HepG2 (cell line): ENCODE measurements around the gene MEIS1. TPM values are rescaled to one million over a fixed set of nuclear protein-coding genes. Genes with fewer than 3 reads are reported as not detected.

Source experiments
- ATAC-seq: fragments of 200-7000 bp; cut with Tn5 transposase; 3 replicates; pipeline ENCODE4 v1.9.1; 2020; ENCODE audit warnings: mild to moderate bottlenecking, moderate library complexity
- BruUV-seq: library from RNA; stranded (reverse); fragments of 400-500 nt; replicated peaks from 2 replicates; lab custom pipeline; 2021; lab: Mats Ljungman, UMichigan
- CTCF ChIA-PET: fragments of 300-600 bp; formaldehyde crosslinking; extraction: SDS; loops from one replicate; lab custom pipeline; 2021; ENCODE audit warnings: low total read pairs, inconsistent platforms, low intra/inter-chr PET ratio; lab: Yijun Ruan, JAX
- POLR2A ChIA-PET: fragments of 350-600 bp; sonication (Branson Sonifier 250); formaldehyde crosslinking; loops from one replicate; lab custom pipeline; 2020; ENCODE audit warnings: antibody characterized with exemption, inconsistent platforms; lab: Yijun Ruan, JAX
- DNase-seq: peaks from one replicate; pipeline ENCODE4 v3.0.0-alpha.2; 2015; ENCODE audit warnings: low spot score
- FAIRE-seq: peaks from 3 replicates; lab custom pipeline; 2011; peaks lifted over from hg19 to GRCh38; lab: Jason Lieb, UNC
- H2AFZ ChIP-seq: one replicate; pipeline ENCODE4 v1.6.1; 2011; ENCODE audit warnings: low read length, inconsistent platforms
- H3K27ac ChIP-seq: fragments of 300-600 bp; 3 replicates; pipeline ENCODE4 v1.8.0; 2011; ENCODE audit warnings: mixed run types, mild to moderate bottlenecking, mixed read lengths, low read length, inconsistent platforms; ENCODE audit not compliant: insufficient read depth; ENCODE audit errors: extremely low read length
- H3K27me3 ChIP-seq, 2 experiments: fragments of 200-600 bp in 1 of 2; 2 replicates in 1 of 2; 3 replicates in 1 of 2; pipeline versions ENCODE4 v1.6.0 to v1.8.0; 2011; ENCODE audit warnings: low read length in 2 of 2, mild to moderate bottlenecking in 2 of 2, moderate library complexity in 2 of 2, inconsistent platforms in 1 of 2; ENCODE audit not compliant: insufficient read depth in 2 of 2, control insufficient read depth in 1 of 2
- H3K36me3 ChIP-seq, 2 experiments: fragments of 200-600 bp in 1 of 2; replicated peaks in 1 of 2; 2 replicates in 1 of 2; 3 replicates in 1 of 2; pipeline versions ENCODE4 v1.5.1 to v1.8.0; 2011; ENCODE audit warnings: low read length in 2 of 2, inconsistent platforms in 1 of 2; ENCODE audit not compliant: insufficient read depth in 2 of 2, control insufficient read depth in 1 of 2
- H3K4me1 ChIP-seq: 2 replicates; pipeline ENCODE4 v1.5.1; 2012; ENCODE audit warnings: low read length, inconsistent platforms; ENCODE audit not compliant: insufficient read depth
- H3K4me2 ChIP-seq: 2 replicates; pipeline ENCODE4 v1.6.0; 2011; ENCODE audit warnings: low read depth, low read length, inconsistent platforms
- H3K4me3 ChIP-seq, 3 experiments: fragments of 200-600 bp in 1 of 3; sonication (generic), shearing (Covaris generic) in 1 of 3; replicated peaks in 1 of 3; 2 replicates each; pipeline ENCODE4 v1.5.1; 2011 to 2016; ENCODE audit warnings: low read length in 3 of 3, inconsistent platforms in 2 of 3, low read depth in 2 of 3, mild to moderate bottlenecking in 2 of 3, control low read depth in 1 of 3, mixed read lengths in 1 of 3; ENCODE audit not compliant: insufficient read depth in 1 of 3
- H3K79me2 ChIP-seq: one replicate; pipeline ENCODE4 v1.6.1; 2011; ENCODE audit warnings: low read length, inconsistent platforms; ENCODE audit not compliant: insufficient read depth
- H3K9ac ChIP-seq: 2 replicates; pipeline ENCODE4 v1.6.0; 2011; ENCODE audit warnings: mild to moderate bottlenecking, low read depth, low read length, inconsistent platforms; ENCODE audit not compliant: insufficient read depth
- H3K9me3 ChIP-seq: 2 replicates; pipeline ENCODE4 v1.5.1; 2012; ENCODE audit warnings: mild to moderate bottlenecking, low read length
- H4K20me1 ChIP-seq: 2 replicates; pipeline ENCODE4 v1.6.0; 2011; ENCODE audit warnings: inconsistent platforms, mild to moderate bottlenecking, low read length, moderate library complexity; ENCODE audit not compliant: insufficient read depth
- CREB1 ChIP-seq, 2 experiments: fragments of 450-650 bp in 1 of 2; IDR thresholded peaks; 2 replicates each; pipeline ENCODE4 v1.6.1; 2016 to 2017; ENCODE audit warnings: control low read depth in 1 of 2, mild to moderate bottlenecking in 1 of 2, missing compliant biosample characterization in 1 of 2, missing genetic modification characterization in 1 of 2
- FOSL1 ChIP-seq: sonication (generic); formaldehyde crosslinking; IDR thresholded peaks from 2 replicates; pipeline ENCODE4 v1.9.0; 2021; ENCODE audit warnings: missing genetic modification reagents, borderline replicate concordance
- PAX8 ChIP-seq: sonication (generic); formaldehyde crosslinking; IDR thresholded peaks from 2 replicates; pipeline ENCODE4 v1.8.0; 2022; ENCODE audit warnings: mild to moderate bottlenecking, missing genetic modification reagents, borderline replicate concordance
- RARG ChIP-seq: sonication (generic); formaldehyde crosslinking; IDR thresholded peaks from 2 replicates; pipeline ENCODE4 v1.4.0; 2020; ENCODE audit warnings: low read depth, mild to moderate bottlenecking, missing genetic modification reagents
- TERF1 ChIP-seq: sonication (generic); formaldehyde crosslinking; IDR thresholded peaks from 2 replicates; pipeline ENCODE4 v1.8.0; 2022; ENCODE audit warnings: mild to moderate bottlenecking, missing genetic modification reagents, moderate library complexity
- TFDP2 ChIP-seq: sonication (generic); formaldehyde crosslinking; IDR thresholded peaks from 2 replicates; pipeline ENCODE4 v1.4.0; 2020; ENCODE audit warnings: missing genetic modification reagents
- TOPORS ChIP-seq: sonication (generic); formaldehyde crosslinking; IDR thresholded peaks from 2 replicates; pipeline ENCODE4 v1.8.0; 2023; ENCODE audit warnings: mild to moderate bottlenecking, missing genetic modification reagents
- ZBED4 ChIP-seq: sonication (generic); formaldehyde crosslinking; IDR thresholded peaks from 2 replicates; pipeline ENCODE4 v1.4.0; 2020; ENCODE audit warnings: missing genetic modification reagents, borderline replicate concordance
- ZNF205 ChIP-seq: IDR thresholded peaks from 2 replicates; pipeline ENCODE4 v1.6.1; 2018; ENCODE audit warnings: missing biosample characterization, missing genetic modification reagents
- ZNF263 ChIP-seq: sonication (generic); formaldehyde crosslinking; IDR thresholded peaks from 2 replicates; pipeline ENCODE4 v1.4.0; 2020; ENCODE audit warnings: missing genetic modification reagents
- ZNF737 ChIP-seq: sonication (generic); formaldehyde crosslinking; IDR thresholded peaks from 2 replicates; pipeline ENCODE4 v1.5.0; 2020; ENCODE audit warnings: missing genetic modification reagents, mild to moderate bottlenecking, borderline replicate concordance
- WGBS: methylation state at CpG from one replicate; pipeline ENCODE4 v1.1.6; 2017; ENCODE audit warnings: low lambda C conversion rate; 5-methylcytosine and 5-hydroxymethylcytosine counted together
- in situ Hi-C: cut with HindIII; loops from 2 replicates; pipeline ENCODE4 v1.10.0; 2017; ENCODE audit warnings: low pct_unique_long_range_greater_than_20kb; ENCODE audit not compliant: extremely low pct_ligation_motif_present
- intact Hi-C: fragments of 100-400 bp; cut with micrococcal nuclease; formaldehyde crosslinking; loops from one replicate; pipeline ENCODE4 v1.10.0; 2022; ENCODE audit not compliant: unreplicated experiment
- polyA plus RNA-seq, 8 experiments: library from polyadenylated mRNA; depleted of rRNA in 3 of 8; stranded (reverse) in 7 of 8; unstranded in 1 of 8; fragments of >200 nt; fragmentation: Illumina TruSeq in 4 of 8; extraction: Trizol in 4 of 8; gene quantifications; 2 replicates each; pipeline versions ENCODE4 v1.2.1 to v1.2.3, GENCODE V29; 2011 to 2016; ENCODE audit warnings: low read depth in 4 of 8, missing spikeins in 1 of 8, mixed read lengths in 1 of 8; ENCODE audit not compliant: insufficient read depth in 1 of 8
- total RNA-seq, 5 experiments: library from RNA; depleted of rRNA; stranded (reverse); fragments of >200 nt; fragmentation: Illumina TruSeq; extraction: Trizol; gene quantifications; 2 replicates each; pipeline ENCODE4 v1.2.3, GENCODE V29; 2016; ENCODE audit warnings: low read depth in 1 of 5

MEIS1 gene
- total and polyA plus RNA-seq, 2 of the 13 experiments (the other 11 are each of a cell fraction or from before 2014, with no cell fraction given) = 3.8 to 6.0 TPM

GRCh38 chr2:66515743-66516142 lies 80.8 kb downstream of the MEIS1 start:
- FAIRE-seq (no peak), ATAC-seq (no peak), DNase-seq (no peak)
- in situ Hi-C loops (no loop called here), intact Hi-C loops (no loop called here)
- BruUV-seq = no TSS peak
- ChIA-PET CTCF (no interaction called here), POLR2A (no interaction called here)
- Histone ChIP-seq H3K4me1 (no peaks in the 10 kb centered on the region), H3K9ac (no peak overlapping the region), H3K9me3 (no peaks in the 10 kb centered on the region), H3K36me3 (no peaks in the 10 kb centered on the region), H3K79me2 (no peaks in the 10 kb centered on the region), H3K4me3 (no peak overlapping the region), H2AFZ (no peak overlapping the region), H3K27ac (no peak overlapping the region), H3K27me3 (no peaks in the 10 kb centered on the region), H4K20me1 (no peaks in the 10 kb centered on the region), H3K4me2 (no peak overlapping the region)
- 56% methylated on average over 2 of the region's 2 CpGs for WGBS
- TF ChIP-seq TFDP2 (no peak), CREB1 (IDR thresholded peaks at IDR 0.05) (peak; percentile 45; the same call in 1 of the 2 replicates), CREB1 (CRISPR knock-in tag; IDR thresholded peaks at IDR 0.05) (no peak)

- CTCF ChIA-PET = no interaction called here
- H3K4me2 ChIP-seq = no peak overlapping the region
- no peaks in the 10 kb centered on the region for H3K4me1 ChIP-seq
- no peak overlapping the region for H3K4me3 ChIP-seq
- FAIRE-seq (no peak), ATAC-seq (no peak), DNase-seq (no peak)
- in situ Hi-C loops (no loop called here), intact Hi-C loops (no loop called here)
- no peak for TF ChIP-seq PAX8 (CRISPR knock-in tag)
- no peak for TF ChIP-seq TOPORS (CRISPR knock-in tag)
- TF ChIP-seq ZNF737 (CRISPR knock-in tag) = no peak
- no peak for TF ChIP-seq RARG (CRISPR knock-in tag)
- no peak for TF ChIP-seq ZNF205
- no peak for TF ChIP-seq ZBED4 (CRISPR knock-in tag)
- TF ChIP-seq FOSL1 (CRISPR knock-in tag) = no peak
- no peak for TF ChIP-seq TERF1 (CRISPR knock-in tag)
- TF ChIP-seq ZNF263 (CRISPR knock-in tag) = no peak
- no peak overlapping the region for H3K27ac ChIP-seq
- POLR2A ChIA-PET = no interaction called here
- no peaks in the 10 kb centered on the region for H3K27me3 ChIP-seq
- H2AFZ ChIP-seq = no peak overlapping the region
- 87% methylated on average over 8 of the region's 8 CpGs for WGBS
- no peaks in the 10 kb centered on the region for H3K36me3 ChIP-seq
- no peaks in the 10 kb centered on the region for H3K9me3 ChIP-seq
- BruUV-seq = no TSS peak
- H3K9ac ChIP-seq = no peak overlapping the region
- no peaks in the 10 kb centered on the region for H3K79me2 ChIP-seq
- no peaks in the 10 kb centered on the region for H4K20me1 ChIP-seq
Observed at GRCh38 chr2:66516499-66516898, 81.6 kb downstream of the MEIS1 start.
